Activated T-helper 2 cell treated with anti-CD3 and anti-CD28 coated beads, Interferon-gamma antibody, Interleukin-2, Interleukin-4, amounts not matched to agents 10 μg/mL and 5 μg/mL and 100 μg/mL, durations not matched to agents 14 hours and 24 hours and 36 hours (primary cell): ENCODE results near the gene CCDC200. TPM values are rescaled to one million over a fixed set of nuclear protein-coding genes. Genes with fewer than 3 reads are reported as not detected.
A peak's percentile ranks its signal among the peaks of the same experiment; 100 is the strongest.
"Not testable (repeated sequence)": the region's sequence is repeated elsewhere in the genome, so short reads cannot be mapped to it uniquely, and the experiment has no call there.

Source experiments
- DNase-seq: peaks from one replicate; pipeline ENCODE4 v3.0.0; 2021; ENCODE audit warnings: low spot score
- H3K27ac Mint-ChIP-seq: one replicate; pipeline ENCODE4 v1.8.0; 2021; ENCODE audit warnings: mixed read lengths
- H3K27me3 Mint-ChIP-seq: one replicate; pipeline ENCODE4 v1.8.0; 2021; ENCODE audit warnings: low read depth, mixed read lengths
- H3K36me3 Mint-ChIP-seq: one replicate; pipeline ENCODE4 v1.8.0; 2021; ENCODE audit warnings: low read depth, mixed read lengths
- H3K4me1 Mint-ChIP-seq: one replicate; pipeline ENCODE4 v1.8.0; 2021; ENCODE audit warnings: low read depth, mixed read lengths
- H3K4me3 Mint-ChIP-seq: one replicate; pipeline ENCODE4 v1.8.0; 2021; ENCODE audit warnings: low read depth, mild to moderate bottlenecking, moderate library complexity, mixed read lengths
- H3K9me3 Mint-ChIP-seq: one replicate; pipeline ENCODE4 v1.8.0; 2021; ENCODE audit warnings: mixed read lengths
- intact Hi-C: fragments of 100-400 bp; cut with micrococcal nuclease; formaldehyde crosslinking; loops from one replicate; pipeline ENCODE4 v1.15.1; 2023
- total RNA-seq: library from RNA; stranded (reverse); gene quantifications from 2 replicates; pipeline ENCODE4 v1.2.3, GENCODE V29; 2022

Gene CCDC200
- total RNA-seq: not detected in 2 replicates

GRCh38 chr17:43228020-43228782, at the start of gene CCDC200:
CCDC200 (minus strand) TSS chr17:43228623; CDS start chr17:43228554, 69 bp downstream.
- H3K27me3 Mint-ChIP-seq, H3K4me3 Mint-ChIP-seq, H3K4me1 Mint-ChIP-seq, DNase-seq, H3K36me3 Mint-ChIP-seq, H3K9me3 Mint-ChIP-seq, H3K27ac Mint-ChIP-seq, intact Hi-C loops: not testable (repeated sequence)

- H3K9me3 Mint-ChIP-seq, intact Hi-C loops, DNase-seq, H3K27me3 Mint-ChIP-seq, H3K27ac Mint-ChIP-seq, H3K4me3 Mint-ChIP-seq, H3K4me1 Mint-ChIP-seq, H3K36me3 Mint-ChIP-seq: not testable (repeated sequence)
These were observed 44.5 kb upstream of the CCDC200 start for GRCh38 chr17:43272914-43273313.

- not testable (repeated sequence) for H3K4me3 Mint-ChIP-seq
These were observed 44.1 kb upstream of the CCDC200 start for GRCh38 chr17:43272483-43272882.

GRCh38 chr17:43270552-43271504, 42.4 kb upstream of the CCDC200 start:
- H3K27ac Mint-ChIP-seq, H3K9me3 Mint-ChIP-seq, DNase-seq, H3K27me3 Mint-ChIP-seq, H3K36me3 Mint-ChIP-seq, H3K4me1 Mint-ChIP-seq, intact Hi-C loops, H3K4me3 Mint-ChIP-seq: not testable (repeated sequence)

More at GRCh38 chr17:43272483-43272882, 44.1 kb upstream of the CCDC200 start:
- H3K27me3 Mint-ChIP-seq, DNase-seq, H3K36me3 Mint-ChIP-seq, H3K9me3 Mint-ChIP-seq, intact Hi-C loops, H3K4me1 Mint-ChIP-seq: not testable (repeated sequence)
- peak overlapping the region; percentile 63 for H3K27ac Mint-ChIP-seq

- H3K27ac Mint-ChIP-seq, H3K4me1 Mint-ChIP-seq, H3K4me3 Mint-ChIP-seq, intact Hi-C loops, H3K36me3 Mint-ChIP-seq, H3K9me3 Mint-ChIP-seq, H3K27me3 Mint-ChIP-seq: not testable (repeated sequence)
- peak; percentile 62 for DNase-seq
These were observed 18.0 kb upstream of the CCDC200 start for GRCh38 chr17:43246456-43246855.

- intact Hi-C loops, H3K27me3 Mint-ChIP-seq, H3K4me1 Mint-ChIP-seq, H3K9me3 Mint-ChIP-seq, H3K4me3 Mint-ChIP-seq, H3K27ac Mint-ChIP-seq, H3K36me3 Mint-ChIP-seq: not testable (repeated sequence)
- peak; percentile 7 for DNase-seq
These were observed 12.4 kb upstream of the CCDC200 start for GRCh38 chr17:43240596-43241352.

- H3K4me3 Mint-ChIP-seq: not testable (repeated sequence)
These were observed 11.2 kb upstream of the CCDC200 start for GRCh38 chr17:43239597-43239996.

GRCh38 chr17:43233877-43234276, 5.5 kb upstream of the CCDC200 start, which contains the start of gene RNU2-1:
RNU2-1 (minus strand) TSS chr17:43233977.
- H3K27ac Mint-ChIP-seq, H3K4me3 Mint-ChIP-seq, H3K4me1 Mint-ChIP-seq, H3K27me3 Mint-ChIP-seq, H3K36me3 Mint-ChIP-seq, DNase-seq, intact Hi-C loops, H3K9me3 Mint-ChIP-seq: not testable (repeated sequence)

More at GRCh38 chr17:43239597-43239996, 11.2 kb upstream of the CCDC200 start:
- H3K4me1 Mint-ChIP-seq, H3K36me3 Mint-ChIP-seq, H3K9me3 Mint-ChIP-seq, H3K27ac Mint-ChIP-seq, H3K27me3 Mint-ChIP-seq, DNase-seq, intact Hi-C loops: not testable (repeated sequence)

GRCh38 chr17:43233263-43233662, 4.8 kb upstream of the CCDC200 start:
- H3K9me3 Mint-ChIP-seq, DNase-seq, H3K36me3 Mint-ChIP-seq, H3K4me1 Mint-ChIP-seq, H3K27me3 Mint-ChIP-seq, H3K27ac Mint-ChIP-seq, intact Hi-C loops, H3K4me3 Mint-ChIP-seq: not testable (repeated sequence)

- H3K9me3 Mint-ChIP-seq, H3K27me3 Mint-ChIP-seq, H3K36me3 Mint-ChIP-seq, intact Hi-C loops, H3K4me3 Mint-ChIP-seq, H3K4me1 Mint-ChIP-seq, H3K27ac Mint-ChIP-seq: not testable (repeated sequence)
- DNase-seq: peak; percentile 18
These were observed 3.7 kb upstream of the CCDC200 start for GRCh38 chr17:43232021-43232699.

GRCh38 chr17:43231205-43232020, 3.0 kb upstream of the CCDC200 start:
- intact Hi-C loops, H3K4me1 Mint-ChIP-seq, H3K9me3 Mint-ChIP-seq, H3K27ac Mint-ChIP-seq, H3K4me3 Mint-ChIP-seq, H3K27me3 Mint-ChIP-seq, H3K36me3 Mint-ChIP-seq: not testable (repeated sequence)
- peak; percentile 3 for DNase-seq
